Testis (tissue), 3 donors: ENCODE data around the gene MAPK11. TPM values are rescaled to one million over a fixed set of nuclear protein-coding genes. Genes with fewer than 3 reads are reported as not detected.

Experiments
- DNase-seq: peaks from one replicate; pipeline ENCODE4 v3.0.0-alpha.2; 2019
- H3K27ac ChIP-seq, 2 donors: fragments of 200-600 bp; sonication (generic); one replicate each; pipeline ENCODE4 v1.5.1; 2019
- H3K27me3 ChIP-seq: fragments of 200-600 bp; sonication (generic); one replicate; pipeline ENCODE4 v1.5.1; 2019
- H3K36me3 ChIP-seq: fragments of 200-600 bp; sonication (generic); one replicate; pipeline ENCODE4 v1.5.1; 2017; ENCODE audit warnings: low read depth; ENCODE audit errors: missing control alignments
- H3K4me1 ChIP-seq: fragments of 200-600 bp; sonication (generic); one replicate; pipeline ENCODE4 v1.5.1; 2019
- H3K4me3 ChIP-seq, 2 donors: fragments of 200-600 bp; sonication (generic); one replicate each; pipeline ENCODE4 v1.5.1; 2017 to 2019
- H3K9me3 ChIP-seq: fragments of 200-600 bp; sonication (generic); one replicate; pipeline ENCODE4 v1.5.1; 2017
- POLR2A ChIP-seq: fragments of 450-650 bp; IDR thresholded peaks from one replicate; pipeline ENCODE4 v1.6.1; 2017; ENCODE audit warnings: antibody characterized with exemption, mild to moderate bottlenecking, moderate library complexity
- WGBS, 2 donors: methylation state at CpG; one replicate each; pipeline ENCODE4 v1.1.5; 2018; 5-methylcytosine and 5-hydroxymethylcytosine counted together
- intact Hi-C: fragments of 100-400 bp; cut with DNase I; formaldehyde crosslinking; loops from one replicate; pipeline ENCODE4 v1.15.1; 2023; ENCODE audit warnings: low total_unique reads
- polyA plus RNA-seq: library from polyadenylated mRNA; stranded (reverse); fragments of 350-450 nt; fragmentation: Illumina TruSeq; extraction: RNeasy Lipid Tissue Mini Kit (QIAGEN cat#74804); gene quantifications from one replicate; pipeline ENCODE4 v1.2.3, GENCODE V29; 2014; ENCODE audit warnings: low read depth, low replicate concordance; ENCODE audit not compliant: insufficient read depth
- total RNA-seq, 2 donors: library from RNA; depleted of rRNA; stranded (reverse); fragments of >200 nt; gene quantifications; one replicate each; pipeline ENCODE4 v1.2.3, GENCODE V29; 2016
- TF ChIP-seq, protein P1 (sequence below), 3 experiments: fragments of 450-650 bp in 2 of 3; fragments of 200-600 bp in 1 of 3; sonication (generic) in 1 of 3; IDR thresholded peaks; one replicate each; pipeline ENCODE4 v1.5.1; 2016 to 2019; ENCODE audit warnings: antibody characterized with exemption in 3 of 3, mild to moderate bottlenecking in 2 of 3, moderate library complexity in 1 of 3

The MAPK11 gene
- total and polyA plus RNA-seq, 3 donors from 2014 or later, result 6.4 to 10.7 (median 8.3) TPM

DNA sequence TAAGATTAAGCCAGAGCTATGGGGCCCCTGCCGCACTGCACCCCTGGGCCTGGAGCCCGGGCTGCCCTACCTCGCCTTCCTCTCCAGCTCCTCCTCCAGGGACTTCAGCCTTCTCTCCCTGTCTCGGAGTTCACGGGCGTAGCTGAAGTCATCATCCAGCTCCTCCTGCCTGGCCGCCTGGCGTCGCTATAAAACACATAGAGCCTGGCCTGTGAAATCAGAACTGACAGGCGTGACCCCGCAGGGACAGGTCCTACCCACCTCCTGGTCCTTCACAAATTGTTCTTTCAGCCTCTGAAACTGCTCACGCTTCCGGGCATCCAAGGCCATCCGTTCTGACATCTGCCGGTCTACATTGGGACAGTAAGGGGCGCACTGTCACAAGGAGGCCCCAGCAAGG, 46.1 kb downstream of the MAPK11 start:
- H3K36me3 ChIP-seq, result no peaks in the 10 kb centered on the region
- intact Hi-C loops, result no loop called here
- no peaks in the 10 kb centered on the region for H3K4me1 ChIP-seq
- no peak overlapping the region for H3K27ac ChIP-seq
- H3K4me3 ChIP-seq, result no peak overlapping the region
- no peaks in the 10 kb centered on the region for H3K27me3 ChIP-seq
- H3K9me3 ChIP-seq, result no peaks in the 10 kb centered on the region
- DNase-seq, result no peak
- TF ChIP-seq, protein P1, sequence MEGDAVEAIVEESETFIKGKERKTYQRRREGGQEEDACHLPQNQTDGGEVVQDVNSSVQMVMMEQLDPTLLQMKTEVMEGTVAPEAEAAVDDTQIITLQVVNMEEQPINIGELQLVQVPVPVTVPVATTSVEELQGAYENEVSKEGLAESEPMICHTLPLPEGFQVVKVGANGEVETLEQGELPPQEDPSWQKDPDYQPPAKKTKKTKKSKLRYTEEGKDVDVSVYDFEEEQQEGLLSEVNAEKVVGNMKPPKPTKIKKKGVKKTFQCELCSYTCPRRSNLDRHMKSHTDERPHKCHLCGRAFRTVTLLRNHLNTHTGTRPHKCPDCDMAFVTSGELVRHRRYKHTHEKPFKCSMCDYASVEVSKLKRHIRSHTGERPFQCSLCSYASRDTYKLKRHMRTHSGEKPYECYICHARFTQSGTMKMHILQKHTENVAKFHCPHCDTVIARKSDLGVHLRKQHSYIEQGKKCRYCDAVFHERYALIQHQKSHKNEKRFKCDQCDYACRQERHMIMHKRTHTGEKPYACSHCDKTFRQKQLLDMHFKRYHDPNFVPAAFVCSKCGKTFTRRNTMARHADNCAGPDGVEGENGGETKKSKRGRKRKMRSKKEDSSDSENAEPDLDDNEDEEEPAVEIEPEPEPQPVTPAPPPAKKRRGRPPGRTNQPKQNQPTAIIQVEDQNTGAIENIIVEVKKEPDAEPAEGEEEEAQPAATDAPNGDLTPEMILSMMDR (IDR thresholded peaks at IDR 0.05), result no peak
- no peak for TF ChIP-seq POLR2A
- 88 to 90% methylated on average over 16 of the region's 16 CpGs for WGBS, 2 donors

DNA sequence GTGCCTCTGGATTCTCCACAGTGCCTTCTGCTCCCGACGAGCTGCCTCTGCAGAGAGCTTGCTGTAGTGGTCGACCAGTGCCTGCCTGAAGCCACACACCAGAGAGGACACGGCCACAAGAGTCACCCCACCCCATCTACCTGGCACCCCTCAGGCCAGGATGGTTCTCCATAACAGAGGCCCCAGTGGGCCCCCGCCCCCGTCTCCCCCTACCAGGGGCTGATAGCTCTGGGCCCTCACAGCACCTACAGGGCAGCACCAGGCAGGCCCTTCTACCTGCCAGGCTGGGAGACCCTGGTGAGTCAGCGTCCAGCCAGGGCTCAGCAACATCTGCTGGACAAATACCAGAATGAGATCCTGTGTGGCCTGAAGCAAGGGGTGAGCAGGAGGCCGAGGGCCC, 47.7 kb downstream of the MAPK11 start:
- WGBS, 2 donors, result 85 to 88% methylated on average over 6 to 8 of the region's 8 CpGs
- H3K27ac ChIP-seq, result no peak overlapping the region
- no peak for DNase-seq
- no peaks in the 10 kb centered on the region for H3K27me3 ChIP-seq
- no peak overlapping the region for H3K4me3 ChIP-seq
- TF ChIP-seq, protein P1 (IDR thresholded peaks at IDR 0.05), result no peak
- no peak for TF ChIP-seq POLR2A
- no peaks in the 10 kb centered on the region for H3K36me3 ChIP-seq
- intact Hi-C loops, result no loop called here
- H3K4me1 ChIP-seq, result no peaks in the 10 kb centered on the region
- H3K9me3 ChIP-seq, result no peaks in the 10 kb centered on the region

GRCh38 chr22:50221410-50222300, 48.5 kb downstream of the MAPK11 start:
- no peaks in the 10 kb centered on the region for H3K36me3 ChIP-seq
- DNase-seq, result no peak
- intact Hi-C loops, result no loop called here
- H3K4me3 ChIP-seq, result no peak overlapping the region
- no peak overlapping the region for H3K27ac ChIP-seq
- H3K27me3 ChIP-seq, result no peaks in the 10 kb centered on the region
- H3K9me3 ChIP-seq, result no peaks in the 10 kb centered on the region
- WGBS, 2 donors, result 89 to 90% methylated on average over 10 to 19 of the region's 19 CpGs
- no peak for TF ChIP-seq POLR2A
- TF ChIP-seq, protein P1 (IDR thresholded peaks at IDR 0.05), result no peak
- no peaks in the 10 kb centered on the region for H3K4me1 ChIP-seq

DNA sequence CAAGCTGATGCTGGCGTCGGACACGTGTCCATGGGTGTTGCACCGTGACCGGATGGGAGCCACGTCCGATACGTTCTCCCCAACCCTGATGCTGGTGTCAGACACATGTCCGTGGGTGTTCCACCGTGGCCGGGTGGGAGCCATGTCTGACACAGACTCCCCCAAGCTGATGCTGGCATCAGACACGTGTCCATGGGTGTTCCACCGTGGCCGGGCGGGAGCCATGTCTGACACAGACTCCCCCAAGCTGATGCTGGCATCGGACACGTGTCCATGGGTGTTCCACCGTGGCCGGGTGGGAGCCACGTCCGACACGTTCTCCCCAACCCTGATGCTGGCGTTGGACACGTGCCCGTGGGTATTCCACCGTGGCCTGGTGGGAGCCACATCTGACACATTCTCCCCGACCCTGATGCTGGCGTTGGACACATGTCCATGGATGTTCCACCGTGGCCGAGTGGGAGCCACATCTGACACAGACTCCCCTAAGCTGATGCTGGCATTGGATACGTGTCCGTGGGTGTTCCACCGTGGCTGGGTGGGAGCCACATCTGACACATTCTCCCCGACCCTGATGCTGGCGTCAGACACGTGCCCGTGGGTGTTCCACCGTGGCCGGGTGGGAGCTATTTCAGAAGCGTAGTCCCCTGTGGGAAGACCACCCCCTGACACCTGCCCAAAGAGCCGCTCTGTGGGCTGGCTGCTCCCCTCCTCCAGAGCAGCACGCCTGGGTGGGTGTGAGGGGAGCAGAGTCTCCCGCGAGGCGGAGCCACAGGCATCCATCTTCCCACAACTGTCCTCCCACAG, 49.4 kb downstream of the MAPK11 start:
- intact Hi-C loops, result no loop called here
- Histone ChIP-seq H3K4me1 (no peaks in the 10 kb centered on the region), H3K27me3 (no peaks in the 10 kb centered on the region), H3K9me3 (no peaks in the 10 kb centered on the region), H3K27ac (no peak overlapping the region), H3K36me3 (no peaks in the 10 kb centered on the region), H3K4me3 (no peak overlapping the region)
- no peak for TF ChIP-seq POLR2A
- 87 to 92% methylated on average over 19 to 45 of the region's 45 CpGs for WGBS, 2 donors
- DNase-seq, result no peak
